HEK293T (cell line): ENCODE data around the gene LIN54.

Experiments
- ARNT ChIP-seq: fragments of 450-650 bp; IDR thresholded peaks from 2 replicates; pipeline ENCODE4 v1.6.1; 2017; ENCODE audit warnings: mild to moderate bottlenecking
- BHLHE40 ChIP-seq: fragments of 450-650 bp; IDR thresholded peaks from 2 replicates; pipeline ENCODE4 v1.6.1; 2016; ENCODE audit warnings: mild to moderate bottlenecking, moderate library complexity, borderline replicate concordance
- FOXK2 ChIP-seq: fragments of 450-650 bp; IDR thresholded peaks from 2 replicates; pipeline ENCODE4 v1.6.1; 2016; ENCODE audit warnings: mild to moderate bottlenecking
- FOXM1 ChIP-seq: fragments of 450-650 bp; IDR thresholded peaks from 2 replicates; pipeline ENCODE4 v1.6.1; 2017; ENCODE audit warnings: mild to moderate bottlenecking, borderline replicate concordance
- LEF1 ChIP-seq: fragments of 450-650 bp; IDR thresholded peaks from 2 replicates; pipeline ENCODE4 v1.6.1; 2017; ENCODE audit warnings: mild to moderate bottlenecking, borderline replicate concordance
- TF ChIP-seq, protein P1 (sequence below): fragments of 450-650 bp; IDR thresholded peaks from 2 replicates; pipeline ENCODE4 v1.6.1; 2016

DNA sequence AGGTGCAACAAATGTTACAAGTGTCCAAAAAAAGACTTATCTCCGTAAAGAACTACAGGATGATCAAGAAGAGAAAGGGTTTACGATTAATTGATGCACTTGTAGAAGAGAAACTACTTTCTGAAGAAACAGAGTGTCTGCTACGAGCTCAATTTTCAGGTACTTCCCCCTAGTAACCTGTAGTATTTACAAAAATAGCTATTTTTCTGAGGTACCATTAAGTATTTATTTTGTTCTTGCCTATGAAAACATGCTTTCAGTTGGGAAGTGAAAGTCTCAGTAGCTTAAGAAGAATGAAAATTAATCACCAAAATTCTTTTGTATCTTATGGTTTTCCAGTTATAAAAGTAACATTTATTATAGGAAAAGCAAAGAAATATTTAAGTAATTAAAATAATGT, 104.2 kb downstream of the LIN54 start:
- TF ChIP-seq, protein P1, sequence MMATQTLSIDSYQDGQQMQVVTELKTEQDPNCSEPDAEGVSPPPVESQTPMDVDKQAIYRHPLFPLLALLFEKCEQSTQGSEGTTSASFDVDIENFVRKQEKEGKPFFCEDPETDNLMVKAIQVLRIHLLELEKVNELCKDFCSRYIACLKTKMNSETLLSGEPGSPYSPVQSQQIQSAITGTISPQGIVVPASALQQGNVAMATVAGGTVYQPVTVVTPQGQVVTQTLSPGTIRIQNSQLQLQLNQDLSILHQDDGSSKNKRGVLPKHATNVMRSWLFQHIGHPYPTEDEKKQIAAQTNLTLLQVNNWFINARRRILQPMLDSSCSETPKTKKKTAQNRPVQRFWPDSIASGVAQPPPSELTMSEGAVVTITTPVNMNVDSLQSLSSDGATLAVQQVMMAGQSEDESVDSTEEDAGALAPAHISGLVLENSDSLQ = no peak
- TF ChIP-seq FOXM1 (no peak), FOXK2 (no peak), LEF1 (no peak), BHLHE40 (no peak), ARNT (no peak)
